Neural cell (in vitro differentiated cells): ENCODE data around the gene CBX6. TPM values are rescaled to one million over a fixed set of nuclear protein-coding genes. Genes with fewer than 3 reads are reported as not detected.
A peak's percentile ranks its signal among the peaks of the same experiment; 100 is the strongest.

Experiments
- H2AFZ ChIP-seq: fragments of 200-600, 300-800 bp; sonication (generic), shearing (Covaris generic); 2 replicates; pipeline ENCODE4 v1.6.0; 2014; ENCODE audit warnings: low read depth, mild to moderate bottlenecking, antibody characterized with exemption, low read length, moderate library complexity
- H3F3A ChIP-seq: fragments of 200-600 bp; shearing (Covaris generic); 2 replicates; pipeline ENCODE4 v1.6.1; 2016; ENCODE audit warnings: mild to moderate bottlenecking, moderate library complexity, mixed read lengths, antibody characterized with exemption, low read length; ENCODE audit not compliant: insufficient read depth, poor library complexity, severe bottlenecking
- H3K27ac ChIP-seq: fragments of 200-600, 300-800 bp; sonication (generic), shearing (Covaris generic); 2 replicates; pipeline ENCODE4 v1.5.1; 2014; ENCODE audit warnings: mild to moderate bottlenecking, low read length, moderate library complexity
- H3K27me3 ChIP-seq: fragments of 300-800, 200-600 bp; sonication (generic), shearing (Covaris generic); 2 replicates; pipeline ENCODE4 v1.6.0; 2014; ENCODE audit warnings: mild to moderate bottlenecking, low read depth, low read length, moderate library complexity; ENCODE audit not compliant: insufficient read depth
- H3K36me3 ChIP-seq: fragments of 300-800, 200-600 bp; sonication (generic), shearing (Covaris generic); 2 replicates; pipeline ENCODE4 v1.5.1; 2014; ENCODE audit warnings: mild to moderate bottlenecking, antibody characterized with exemption, low read length, moderate library complexity; ENCODE audit not compliant: insufficient read depth
- H3K4me2 ChIP-seq: fragments of 300-800, 200-600 bp; sonication (generic), shearing (Covaris generic); 2 replicates; pipeline ENCODE4 v1.6.0; 2014; ENCODE audit warnings: mild to moderate bottlenecking, low read length
- H3K4me3 ChIP-seq: fragments of 300-800, 200-600 bp; sonication (generic), shearing (Covaris generic); 2 replicates; pipeline ENCODE4 v1.5.1; 2014; ENCODE audit warnings: mild to moderate bottlenecking, low read length, moderate library complexity
- H3K79me2 ChIP-seq: fragments of 200-600 bp; shearing (Covaris generic); replicated peaks from 2 replicates; pipeline ENCODE4 v1.6.0; 2014; ENCODE audit warnings: mild to moderate bottlenecking, low read length, moderate library complexity; ENCODE audit not compliant: insufficient read depth
- H3K9ac ChIP-seq: fragments of 300-800, 200-600 bp; sonication (generic), shearing (Covaris generic); 2 replicates; pipeline ENCODE4 v1.6.1; 2016; ENCODE audit warnings: mild to moderate bottlenecking, low read length, mixed read lengths
- H3K9me2 ChIP-seq: fragments of 200-600 bp; shearing (Covaris generic); 2 replicates; pipeline ENCODE4 v1.6.1; 2016; ENCODE audit warnings: mild to moderate bottlenecking, low read length, mixed read lengths; ENCODE audit not compliant: insufficient read depth
- H3K9me3 ChIP-seq: fragments of 200-600, 300-800 bp; sonication (generic), shearing (Covaris generic); 2 replicates; pipeline ENCODE4 v1.6.1; 2016; ENCODE audit warnings: mild to moderate bottlenecking, mixed run types, low read length, moderate library complexity, mixed read lengths
- H4K20me1 ChIP-seq: fragments of 200-600 bp; shearing (Covaris generic); 2 replicates; pipeline ENCODE4 v1.6.1; 2016; ENCODE audit warnings: mild to moderate bottlenecking, mixed run types; ENCODE audit not compliant: insufficient read depth
- CTCF ChIP-seq: fragments of 450-650 bp; IDR thresholded peaks from 2 replicates; pipeline ENCODE4 v1.5.1; 2014; ENCODE audit warnings: antibody characterized with exemption, mild to moderate bottlenecking, moderate library complexity; ENCODE audit not compliant: poor library complexity, severe bottlenecking
- EP300 ChIP-seq: fragments of 450-650 bp; conservative IDR thresholded peaks from 2 replicates; pipeline ENCODE4 v1.6.1; 2014; ENCODE audit warnings: antibody characterized with exemption, mild to moderate bottlenecking, moderate library complexity; ENCODE audit not compliant: poor library complexity, severe bottlenecking
- EZH2 ChIP-seq: fragments of 200-600, 300-800 bp; shearing (Covaris generic), sonication (generic); IDR thresholded peaks from 2 replicates; pipeline ENCODE4 v1.6.1; 2014; ENCODE audit warnings: antibody characterized with exemption, low read length, borderline replicate concordance, mild to moderate bottlenecking; ENCODE audit not compliant: insufficient read depth, poor library complexity, severe bottlenecking
- MXI1 ChIP-seq: fragments of 450-650 bp; conservative IDR thresholded peaks from 2 replicates; pipeline ENCODE4 v1.6.1; 2014; ENCODE audit warnings: antibody characterized with exemption, mild to moderate bottlenecking; ENCODE audit not compliant: poor library complexity, severe bottlenecking
- POLR2AphosphoS5 ChIP-seq: IDR thresholded peaks from 2 replicates; pipeline ENCODE4 v1.6.1; 2012
- RAD21 ChIP-seq: fragments of 450-650 bp; conservative IDR thresholded peaks from 2 replicates; pipeline ENCODE4 v1.6.1; 2014; ENCODE audit warnings: antibody characterized with exemption, mild to moderate bottlenecking, moderate library complexity
- SMC3 ChIP-seq: fragments of 450-650 bp; conservative IDR thresholded peaks from 2 replicates; pipeline ENCODE4 v1.6.1; 2014; ENCODE audit warnings: antibody characterized with exemption, mild to moderate bottlenecking, moderate library complexity; ENCODE audit not compliant: poor library complexity
- TAF1 ChIP-seq: IDR thresholded peaks from 2 replicates; pipeline ENCODE4 v1.6.1; 2012; ENCODE audit warnings: low read depth
- polyA plus RNA-seq: library from polyadenylated mRNA; depleted of rRNA; stranded (reverse); fragments of >200 nt; gene quantifications from 2 replicates; pipeline ENCODE4 v1.2.3, GENCODE V29; 2014
- TF ChIP-seq, protein P1 (sequence below): IDR thresholded peaks from 2 replicates; pipeline ENCODE4 v1.6.1; 2012; ENCODE audit warnings: borderline replicate concordance

CBX6 gene
- polyA plus RNA-seq, 1 donor from 2014 or later = 13.0 TPM

DNA sequence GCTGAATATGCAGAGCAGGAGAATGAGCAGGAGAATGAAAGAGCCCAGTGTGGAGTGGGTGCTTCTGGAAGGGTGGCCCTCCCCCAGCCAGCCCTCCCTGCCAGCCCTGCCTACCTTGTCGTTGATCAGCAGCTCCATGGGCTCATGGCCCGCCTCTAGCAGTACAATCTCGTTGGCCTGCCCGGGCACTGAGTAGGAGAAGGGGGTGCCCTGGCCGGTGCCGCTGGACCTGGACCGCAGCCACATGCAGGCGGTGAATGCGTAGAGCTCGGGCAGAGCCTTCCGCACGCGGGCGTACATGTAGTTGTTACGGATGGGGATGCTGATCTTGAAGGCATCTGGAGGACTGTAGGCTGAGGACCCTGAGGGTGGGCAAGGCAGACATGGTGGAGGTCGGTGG is 45.6 kb downstream of the CBX6 start:
- no peak overlapping the region for H3K27ac ChIP-seq
- no peak overlapping the region for H2AFZ ChIP-seq
- no peak for TF ChIP-seq EZH2
- TF ChIP-seq RAD21 = no peak
- no peak for TF ChIP-seq CTCF
- H3K9me2 ChIP-seq = no peaks in the 10 kb centered on the region
- no peaks in the 10 kb centered on the region for H3K79me2 ChIP-seq
- H3K4me3 ChIP-seq = no peak overlapping the region
- H3K4me2 ChIP-seq = no peak overlapping the region
- H3K9ac ChIP-seq = no peak overlapping the region
- H4K20me1 ChIP-seq = no peaks in the 10 kb centered on the region
- no peaks in the 10 kb centered on the region for H3F3A ChIP-seq
- no peaks in the 10 kb centered on the region for H3K9me3 ChIP-seq
- no peaks in the 10 kb centered on the region for H3K36me3 ChIP-seq
- no peaks in the 10 kb centered on the region for H3K27me3 ChIP-seq

DNA sequence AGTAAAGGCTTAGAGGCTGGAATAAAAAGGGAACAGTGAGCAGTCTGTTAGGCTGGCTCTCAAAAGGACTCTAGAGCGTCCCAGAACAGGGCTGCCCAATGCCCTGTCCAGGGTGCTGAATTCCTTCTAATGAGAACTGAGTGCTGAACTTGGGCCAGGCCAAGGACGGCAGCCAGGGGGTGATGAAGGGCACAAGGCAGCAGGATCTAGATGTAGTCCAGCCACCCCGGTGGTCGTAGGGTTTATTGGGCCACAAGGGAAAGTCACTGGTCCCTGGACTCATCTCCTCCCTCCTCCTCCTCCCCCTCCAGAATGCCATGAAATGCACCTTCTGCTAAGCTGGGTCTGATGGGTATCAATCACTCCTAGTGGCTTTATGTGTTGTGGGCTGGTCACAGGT is 47.4 kb downstream of the CBX6 start:
- Histone ChIP-seq H3K36me3 (no peaks in the 10 kb centered on the region), H3K4me3 (no peak overlapping the region), H3K79me2 (no peaks in the 10 kb centered on the region), H3K27me3 (no peaks in the 10 kb centered on the region), H3K9me3 (no peaks in the 10 kb centered on the region), H3K9me2 (no peaks in the 10 kb centered on the region), H3K4me2 (no peak overlapping the region), H3K27ac (no peak overlapping the region), H4K20me1 (no peaks in the 10 kb centered on the region), H3F3A (no peaks in the 10 kb centered on the region), H2AFZ (no peak overlapping the region), H3K9ac (no peak overlapping the region)
- TF ChIP-seq, protein P1, sequence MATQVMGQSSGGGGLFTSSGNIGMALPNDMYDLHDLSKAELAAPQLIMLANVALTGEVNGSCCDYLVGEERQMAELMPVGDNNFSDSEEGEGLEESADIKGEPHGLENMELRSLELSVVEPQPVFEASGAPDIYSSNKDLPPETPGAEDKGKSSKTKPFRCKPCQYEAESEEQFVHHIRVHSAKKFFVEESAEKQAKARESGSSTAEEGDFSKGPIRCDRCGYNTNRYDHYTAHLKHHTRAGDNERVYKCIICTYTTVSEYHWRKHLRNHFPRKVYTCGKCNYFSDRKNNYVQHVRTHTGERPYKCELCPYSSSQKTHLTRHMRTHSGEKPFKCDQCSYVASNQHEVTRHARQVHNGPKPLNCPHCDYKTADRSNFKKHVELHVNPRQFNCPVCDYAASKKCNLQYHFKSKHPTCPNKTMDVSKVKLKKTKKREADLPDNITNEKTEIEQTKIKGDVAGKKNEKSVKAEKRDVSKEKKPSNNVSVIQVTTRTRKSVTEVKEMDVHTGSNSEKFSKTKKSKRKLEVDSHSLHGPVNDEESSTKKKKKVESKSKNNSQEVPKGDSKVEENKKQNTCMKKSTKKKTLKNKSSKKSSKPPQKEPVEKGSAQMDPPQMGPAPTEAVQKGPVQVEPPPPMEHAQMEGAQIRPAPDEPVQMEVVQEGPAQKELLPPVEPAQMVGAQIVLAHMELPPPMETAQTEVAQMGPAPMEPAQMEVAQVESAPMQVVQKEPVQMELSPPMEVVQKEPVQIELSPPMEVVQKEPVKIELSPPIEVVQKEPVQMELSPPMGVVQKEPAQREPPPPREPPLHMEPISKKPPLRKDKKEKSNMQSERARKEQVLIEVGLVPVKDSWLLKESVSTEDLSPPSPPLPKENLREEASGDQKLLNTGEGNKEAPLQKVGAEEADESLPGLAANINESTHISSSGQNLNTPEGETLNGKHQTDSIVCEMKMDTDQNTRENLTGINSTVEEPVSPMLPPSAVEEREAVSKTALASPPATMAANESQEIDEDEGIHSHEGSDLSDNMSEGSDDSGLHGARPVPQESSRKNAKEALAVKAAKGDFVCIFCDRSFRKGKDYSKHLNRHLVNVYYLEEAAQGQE = peak; percentile 81
- TF ChIP-seq MXI1 (no peak), POLR2AphosphoS5 (no peak), SMC3 (no peak)

GRCh38 chr22:38823637-38824036 is 48.4 kb downstream of the CBX6 start:
- no peaks in the 10 kb centered on the region for H3K36me3 ChIP-seq

More at GRCh38 chr22:38823637-38824036, 48.4 kb downstream of the CBX6 start:
- Histone ChIP-seq H2AFZ (no peak overlapping the region), H3K4me3 (no peak overlapping the region), H4K20me1 (no peaks in the 10 kb centered on the region), H3K79me2 (no peaks in the 10 kb centered on the region), H3K9ac (no peak overlapping the region), H3K4me2 (no peak overlapping the region), H3K9me2 (no peaks in the 10 kb centered on the region), H3K27ac (no peak overlapping the region), H3F3A (no peaks in the 10 kb centered on the region), H3K9me3 (no peaks in the 10 kb centered on the region), H3K27me3 (no peaks in the 10 kb centered on the region)
- no peak for TF ChIP-seq POLR2AphosphoS5
- TF ChIP-seq, protein P1 = no peak
- TF ChIP-seq MXI1 = no peak
- TF ChIP-seq TAF1 = no peak
- TF ChIP-seq SMC3 = no peak
- TF ChIP-seq EP300 = no peak
- no peak for TF ChIP-seq EZH2
- no peak for TF ChIP-seq RAD21
- no peak for TF ChIP-seq CTCF
